NCI-H748 (cell line): ENCODE results near the gene FLCN.

ENCODE experiments used
- DNase-seq: peaks from one replicate; lab custom pipeline; 2025; ENCODE audit not compliant: unreplicated experiment; lab: John Stamatoyannopoulos, UW

The FLCN gene

GRCh38 chr17:17236295-17237025 lies 508 bp downstream of the FLCN start:
- peak; percentile 75 for DNase-seq

GRCh38 chr17:17235212-17236174 lies 1.5 kb downstream of the FLCN start:
- DNase-seq = no peak

DNA sequence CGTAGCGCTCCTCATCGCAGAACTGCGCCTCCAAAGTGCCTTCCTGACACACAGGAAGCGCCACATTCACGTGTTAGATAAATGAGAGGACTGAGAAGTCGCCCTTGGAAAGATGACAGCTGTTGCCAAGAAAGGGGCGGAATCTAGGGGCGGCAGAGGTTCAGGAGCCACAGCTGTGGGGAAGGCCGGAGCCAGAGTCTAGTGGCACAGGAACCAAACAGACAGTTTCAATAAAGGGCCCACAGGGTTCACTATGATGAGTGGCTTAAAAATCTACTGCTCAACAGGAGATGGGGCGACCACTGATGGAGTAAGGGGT lies 4.7 kb downstream of the FLCN start:
- no peak for DNase-seq

DNA sequence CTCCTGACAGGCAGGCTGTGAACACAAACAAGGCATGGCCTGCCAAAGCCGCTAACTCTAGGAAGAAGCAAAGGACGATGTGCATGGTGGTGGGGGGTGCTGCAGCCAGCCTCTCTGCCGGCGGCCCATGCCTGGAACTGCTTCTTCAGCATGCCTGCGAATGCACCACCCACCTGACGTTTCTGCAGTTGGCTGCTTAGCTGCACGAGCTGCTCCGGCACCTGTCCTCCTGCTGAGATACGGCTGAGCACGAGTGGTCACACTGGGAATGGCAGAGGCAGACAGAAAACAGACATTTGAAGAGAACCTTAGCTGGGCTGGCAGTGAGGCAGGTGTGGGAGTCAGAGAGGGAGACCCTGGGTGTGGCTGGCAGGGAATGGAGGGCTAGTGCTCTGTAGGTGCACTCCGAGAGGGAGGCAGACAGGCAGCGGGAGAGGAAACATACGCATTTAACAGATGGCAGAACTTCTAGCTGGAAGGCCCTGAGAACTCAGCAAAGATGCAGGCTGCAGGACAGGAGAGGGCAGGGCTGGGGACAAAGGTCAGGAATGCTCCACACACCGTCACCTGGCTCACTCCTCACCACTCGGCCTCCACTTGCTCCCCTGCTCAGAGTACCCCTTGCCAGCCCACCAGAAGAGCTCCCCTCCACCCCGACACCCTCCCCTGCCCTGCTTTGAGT lies 5.2 kb downstream of the FLCN start:
- DNase-seq = no peak

DNA sequence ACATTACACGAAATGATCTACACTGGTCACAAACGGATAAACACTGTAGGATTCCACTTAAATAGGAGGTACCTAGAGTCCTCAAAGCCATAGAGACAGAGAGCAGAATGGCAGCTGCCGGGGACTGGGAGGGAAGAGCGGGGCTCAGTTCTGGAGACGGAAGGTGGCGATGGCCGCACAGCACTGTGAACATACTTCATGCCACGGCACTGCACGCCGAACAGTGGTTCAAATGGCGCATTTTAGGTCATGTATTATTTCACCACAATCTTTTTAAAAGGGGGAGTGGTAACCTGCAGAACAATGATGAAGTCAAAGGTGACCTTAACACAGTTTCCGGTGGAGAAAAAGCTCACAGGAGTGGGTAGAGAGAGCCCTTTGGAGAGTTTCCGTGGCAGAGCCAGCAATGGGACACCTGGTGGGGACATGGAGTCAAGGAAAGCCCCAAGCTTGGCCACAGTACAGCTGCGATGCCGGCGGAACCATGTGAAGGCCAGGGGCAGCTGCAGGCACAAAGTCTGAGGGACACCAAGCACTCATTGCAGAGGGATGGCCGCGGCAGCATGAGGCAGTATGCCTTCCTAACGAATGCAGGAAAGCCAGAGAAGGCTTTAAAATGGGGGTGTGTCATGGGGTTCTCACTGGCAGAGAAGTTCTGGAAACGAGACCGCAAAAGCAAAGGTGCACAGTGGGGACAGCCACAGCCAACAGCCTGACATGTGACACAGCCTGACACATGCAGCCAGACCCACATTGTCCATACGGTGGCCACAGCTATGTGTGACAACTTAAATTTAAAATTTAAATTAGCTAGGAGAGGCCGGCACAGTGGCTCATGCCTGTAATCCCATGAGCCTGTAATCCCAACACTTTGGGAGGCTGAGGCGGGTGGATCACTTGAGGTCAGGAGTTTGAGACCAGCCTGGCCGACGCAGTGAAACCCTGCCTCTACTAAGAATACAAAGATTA lies 7.3 kb downstream of the FLCN start:
- DNase-seq = no peak

DNA sequence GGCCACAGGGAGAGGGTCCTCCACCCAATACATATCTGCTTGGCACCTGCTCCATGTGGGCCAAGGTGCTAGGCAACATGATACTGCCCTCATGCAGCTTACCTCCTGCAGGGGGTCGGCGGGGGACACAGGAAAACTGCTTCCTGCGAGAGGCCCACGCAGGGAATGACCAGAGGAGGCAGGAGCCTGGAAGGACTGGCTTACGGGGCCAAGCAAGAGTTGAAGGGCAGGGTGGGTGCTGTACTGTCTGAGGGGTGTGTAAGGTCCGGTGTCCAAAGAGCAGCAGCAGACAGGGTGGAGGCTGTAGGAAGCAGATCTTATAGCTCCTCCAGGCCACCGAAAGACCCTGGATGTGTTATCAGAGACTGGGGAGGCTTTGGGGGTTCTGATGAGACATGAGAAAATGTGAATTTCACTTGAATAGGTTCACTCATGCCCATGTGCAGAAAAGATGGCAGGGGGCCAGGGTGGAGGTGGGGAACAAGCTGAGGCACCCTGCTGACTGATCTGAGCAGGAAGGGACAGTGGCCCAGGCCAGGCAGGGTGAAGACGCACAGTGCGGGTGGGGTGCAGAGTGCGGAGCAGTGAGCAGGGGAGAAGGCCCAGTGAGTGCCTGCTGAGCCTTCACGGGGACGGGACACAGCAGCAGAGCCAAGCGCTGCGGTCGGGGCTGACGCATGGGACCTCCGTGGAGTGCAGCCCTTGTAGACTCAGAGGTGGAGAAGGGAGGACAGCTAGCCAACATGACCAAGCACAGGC lies 8.3 kb downstream of the FLCN start:
- no peak for DNase-seq

- no peak for DNase-seq
Measured at GRCh38 chr17:17227608-17228520, 9.1 kb downstream of the FLCN start.

GRCh38 chr17:17226451-17227265 lies 10.3 kb downstream of the FLCN start:
- no peak for DNase-seq

- no peak for DNase-seq
Measured at GRCh38 chr17:17225901-17226300, 11.1 kb downstream of the FLCN start.

- no peak for DNase-seq
Measured at GRCh38 chr17:17224137-17224536, 12.8 kb downstream of the FLCN start.

DNA sequence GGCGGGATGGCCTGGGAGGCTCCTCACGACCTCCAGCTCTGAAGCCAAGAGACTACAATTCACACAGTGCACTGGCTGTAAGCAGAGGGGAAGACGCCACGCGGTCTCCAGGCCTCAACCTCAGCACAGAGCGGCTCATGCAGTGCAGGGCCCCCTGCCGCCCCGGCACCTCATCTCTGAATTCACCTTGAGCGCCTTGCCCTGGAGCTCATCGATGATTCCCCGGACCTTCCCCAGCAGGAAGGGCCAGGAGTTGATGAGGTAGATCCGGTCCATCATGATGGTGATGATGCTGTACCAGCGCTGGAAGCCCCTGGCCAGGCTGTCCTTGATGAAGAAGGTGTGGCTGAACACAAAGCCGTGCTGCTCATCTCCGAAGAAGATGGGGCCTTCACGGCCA lies 13.2 kb downstream of the FLCN start:
- DNase-seq = no peak

DNA sequence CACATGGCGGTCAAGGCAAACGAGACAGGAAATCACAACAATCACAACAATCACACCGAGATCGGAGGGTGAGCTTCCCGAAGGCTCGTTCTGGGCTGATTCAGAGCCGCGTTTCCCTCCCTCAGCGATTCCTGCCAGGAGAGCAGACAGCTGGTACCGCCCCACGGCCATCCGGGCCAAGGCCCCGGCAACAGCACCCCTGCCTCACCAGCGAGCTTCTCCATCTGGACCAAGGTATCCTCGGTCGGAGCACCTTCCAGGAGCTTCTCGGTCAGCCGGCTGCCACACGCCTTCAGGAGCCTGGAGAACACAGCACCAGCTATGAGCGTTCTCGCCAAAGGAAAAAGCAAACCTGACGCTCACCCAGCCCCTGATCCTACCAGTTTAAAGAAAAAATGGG lies 15.6 kb downstream of the FLCN start:
- DNase-seq = no peak

DNA sequence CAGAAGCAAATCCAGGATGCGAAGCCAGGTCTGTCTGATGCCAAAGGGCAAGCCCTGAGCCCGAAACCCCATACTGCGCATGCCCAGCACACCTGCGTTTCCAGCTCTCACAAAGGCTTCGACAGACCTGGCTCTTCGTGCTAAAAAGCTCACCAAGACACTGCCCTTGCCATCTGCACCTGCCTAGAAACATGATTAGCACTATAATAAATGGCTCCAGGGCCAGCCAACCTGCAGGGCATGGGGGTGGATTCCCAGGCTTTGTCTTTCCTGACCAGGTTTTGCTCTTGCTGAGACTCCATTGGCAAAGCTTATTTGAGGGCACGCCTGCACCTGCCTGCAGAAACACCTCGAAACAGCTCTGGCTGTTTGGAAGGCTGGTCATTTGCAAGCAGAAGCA lies 16.4 kb downstream of the FLCN start:
- DNase-seq = no peak

DNA sequence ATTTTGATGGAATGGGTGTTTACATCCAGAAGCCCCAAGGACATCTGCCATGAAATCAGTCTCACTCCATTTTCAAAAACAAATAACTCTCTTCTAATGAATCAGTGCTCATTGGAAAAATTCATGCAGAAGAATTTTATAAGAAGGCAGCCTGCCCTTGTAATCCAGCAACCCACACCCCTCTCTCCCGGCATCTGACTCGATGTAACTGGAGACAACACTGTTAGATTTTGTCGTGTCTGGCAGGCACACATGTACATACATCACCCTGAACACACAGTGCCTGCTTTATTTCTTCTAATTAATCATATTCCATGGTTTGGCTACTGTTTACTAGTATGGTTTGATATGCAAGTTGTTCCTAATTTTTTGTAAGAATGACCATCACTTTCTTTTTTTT lies 19.0 kb downstream of the FLCN start:
- DNase-seq = no peak

DNA sequence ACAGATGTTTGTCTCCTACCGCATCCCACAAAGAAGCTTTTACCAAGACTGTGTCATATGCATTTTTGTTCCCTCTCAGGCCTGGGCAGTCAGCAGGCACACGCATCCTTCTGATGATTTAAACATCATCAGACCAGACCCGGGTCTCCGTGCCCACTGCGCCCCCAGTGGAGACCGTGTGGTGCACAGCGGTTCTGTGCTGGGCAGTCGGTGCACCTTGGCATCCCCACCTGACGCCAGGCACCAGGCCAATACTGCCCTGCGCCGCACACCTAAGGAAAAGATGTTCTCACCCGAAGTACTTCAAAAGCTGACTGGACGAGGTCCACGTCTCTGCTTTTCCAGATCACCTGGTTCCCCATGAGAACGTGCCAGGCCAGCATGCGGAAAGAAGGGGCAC lies 20.2 kb downstream of the FLCN start:
- DNase-seq = no peak

- DNase-seq = no peak
Measured at GRCh38 chr17:17216236-17216635, 20.7 kb downstream of the FLCN start.

GRCh38 chr17:17215575-17215974 lies 21.4 kb downstream of the FLCN start:
- DNase-seq = no peak
